GM20431 (cell line): ENCODE measurements around the gene SPDYC.

ENCODE experiments used
- in situ Hi-C: fragments of 300-500 bp; cut with MseI, MboI; formaldehyde crosslinking; loops from one replicate; pipeline ENCODE4 v1.15.0; 2020; ENCODE audit warnings: low sequenced_read_pairs; ENCODE audit not compliant: unreplicated experiment

SPDYC gene

DNA sequence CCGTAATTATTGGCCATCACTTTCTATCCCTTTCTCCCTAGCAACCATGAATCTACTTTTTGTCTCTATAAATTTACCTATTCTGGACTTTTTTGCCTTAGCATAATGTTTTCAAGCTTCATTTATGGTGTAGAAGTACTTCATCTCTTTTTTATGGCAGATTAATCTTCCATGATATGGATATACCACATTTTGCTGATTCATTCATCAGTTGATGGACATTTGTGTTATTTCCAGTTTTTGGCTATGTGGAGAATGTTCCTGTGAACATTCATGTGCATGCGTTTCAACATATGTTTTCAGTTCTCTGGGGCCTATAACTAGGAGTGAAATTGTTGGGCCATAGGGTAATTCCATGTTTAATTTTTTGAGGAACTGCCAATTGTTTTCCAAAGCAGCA, 24.5 kb downstream of the SPDYC start:
- in situ Hi-C loops: no loop called here

DNA sequence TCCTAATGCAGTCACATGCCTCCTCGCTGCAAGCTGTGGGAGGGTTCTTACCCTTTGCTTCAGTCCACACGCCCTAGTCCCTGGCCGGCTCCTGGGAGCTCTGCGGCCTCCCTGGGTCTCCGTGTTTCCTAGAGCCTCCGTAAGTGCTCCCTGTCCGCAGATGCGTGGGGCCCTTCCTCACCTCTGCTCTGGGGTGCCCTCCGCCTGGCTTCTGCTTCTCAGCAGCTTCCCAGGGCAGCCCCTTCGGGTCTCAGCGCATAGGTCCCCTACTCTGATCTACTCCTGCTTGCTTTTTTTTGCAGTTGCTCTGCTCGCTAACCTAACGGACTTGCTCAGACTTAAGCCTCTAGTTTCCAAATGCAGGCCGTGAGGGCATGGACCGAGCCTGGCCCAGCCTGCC, 34.1 kb downstream of the SPDYC start:
- in situ Hi-C loops: no loop called here

DNA sequence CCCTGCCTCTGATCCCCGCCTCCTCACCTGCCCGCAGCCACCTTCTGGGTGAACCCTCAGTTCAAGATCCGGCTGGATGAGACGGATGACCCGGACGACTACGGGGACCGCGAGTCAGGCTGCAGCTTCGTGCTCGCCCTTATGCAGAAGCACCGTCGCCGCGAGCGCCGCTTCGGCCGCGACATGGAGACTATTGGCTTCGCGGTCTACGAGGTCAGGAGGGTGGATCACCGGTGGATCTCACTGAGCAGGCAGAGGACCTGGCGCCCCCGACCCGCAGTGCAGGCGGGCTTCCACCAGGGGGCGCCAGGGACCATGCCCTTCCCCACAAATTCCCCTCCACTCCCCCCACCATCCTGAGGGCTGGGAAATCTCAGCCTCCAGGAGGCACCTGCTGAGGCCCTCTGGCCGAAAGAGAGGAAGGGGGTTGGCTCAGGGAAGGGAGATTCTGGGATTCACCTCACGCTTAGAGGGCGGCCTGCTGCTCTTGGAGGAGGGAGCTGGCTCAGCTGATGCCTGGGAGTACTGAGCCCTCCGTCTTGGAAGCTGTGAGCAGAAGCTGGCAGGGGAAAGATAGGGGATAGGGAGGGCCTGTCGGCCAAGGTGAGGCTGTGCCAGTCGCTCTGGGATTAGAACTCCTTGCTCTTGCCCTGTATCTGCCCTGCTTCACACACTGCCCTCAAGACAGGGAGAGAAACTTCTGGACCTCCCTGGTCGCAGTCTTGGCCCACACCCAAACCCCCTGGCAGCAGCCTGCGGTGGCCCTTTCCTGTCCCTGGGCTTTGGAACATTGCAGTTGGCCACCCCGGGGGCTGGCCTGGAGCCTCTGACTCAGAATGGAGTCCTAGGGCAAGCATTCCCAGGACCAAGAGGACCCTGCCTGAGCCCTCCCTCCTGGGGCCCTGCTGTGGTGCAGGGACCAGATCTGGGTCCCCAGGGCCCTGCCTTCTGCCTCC, 34.9 kb downstream of the SPDYC start:
- in situ Hi-C loops: no loop called here

DNA sequence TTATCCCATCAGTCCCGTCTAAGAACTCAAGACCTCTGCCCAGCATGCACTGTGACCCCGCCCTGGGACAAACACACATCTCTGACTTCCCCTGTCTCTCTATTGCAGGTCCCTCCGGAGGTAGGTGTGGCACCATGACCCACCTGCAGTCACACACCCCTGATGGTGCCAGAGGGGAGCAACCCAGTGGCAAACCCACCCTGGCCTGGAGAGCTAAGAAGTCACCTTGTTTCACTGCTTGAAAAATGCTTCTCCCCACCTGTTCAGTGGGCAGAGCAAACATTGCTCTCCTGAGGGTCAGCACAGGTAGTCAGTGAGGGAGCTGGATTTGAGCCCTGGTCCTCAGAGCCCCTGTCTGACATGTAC, 35.6 kb downstream of the SPDYC start:
- in situ Hi-C loops: no loop called here

DNA sequence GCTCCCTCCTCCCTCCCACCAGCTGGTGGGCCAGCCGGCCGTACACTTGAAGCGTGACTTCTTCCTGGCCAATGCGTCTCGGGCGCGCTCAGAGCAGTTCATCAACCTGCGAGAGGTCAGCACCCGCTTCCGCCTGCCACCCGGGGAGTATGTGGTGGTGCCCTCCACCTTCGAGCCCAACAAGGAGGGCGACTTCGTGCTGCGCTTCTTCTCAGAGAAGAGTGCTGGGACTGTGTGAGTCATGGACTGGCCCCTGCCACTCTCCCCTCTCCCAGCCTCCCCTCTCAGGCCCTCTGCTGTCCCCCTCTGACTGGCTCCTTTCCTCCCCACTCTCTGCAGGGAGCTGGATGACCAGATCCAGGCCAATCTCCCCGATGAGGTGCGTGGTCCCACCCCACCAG, 36.4 kb downstream of the SPDYC start:
- in situ Hi-C loops: no loop called here

DNA sequence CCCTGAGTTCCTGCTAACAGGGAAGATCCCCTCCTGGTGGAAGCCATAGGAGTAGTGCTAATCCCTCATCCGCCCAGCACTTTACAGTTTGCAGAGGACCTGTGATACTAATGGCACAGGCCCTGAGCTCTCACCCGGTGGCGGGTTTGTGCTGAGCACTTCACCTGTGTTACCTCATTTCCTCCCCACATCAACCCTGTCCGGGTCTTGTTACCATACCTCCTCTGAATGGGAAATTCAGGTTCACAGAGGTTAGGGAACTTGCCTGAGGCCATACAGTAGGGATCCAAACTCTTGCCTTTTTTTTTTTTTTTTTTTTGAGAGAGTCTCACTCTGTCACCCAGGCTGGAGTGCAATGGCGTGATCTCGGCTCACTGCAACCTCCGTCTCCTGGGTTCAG, 36.9 kb downstream of the SPDYC start:
- in situ Hi-C loops: no loop called here

DNA sequence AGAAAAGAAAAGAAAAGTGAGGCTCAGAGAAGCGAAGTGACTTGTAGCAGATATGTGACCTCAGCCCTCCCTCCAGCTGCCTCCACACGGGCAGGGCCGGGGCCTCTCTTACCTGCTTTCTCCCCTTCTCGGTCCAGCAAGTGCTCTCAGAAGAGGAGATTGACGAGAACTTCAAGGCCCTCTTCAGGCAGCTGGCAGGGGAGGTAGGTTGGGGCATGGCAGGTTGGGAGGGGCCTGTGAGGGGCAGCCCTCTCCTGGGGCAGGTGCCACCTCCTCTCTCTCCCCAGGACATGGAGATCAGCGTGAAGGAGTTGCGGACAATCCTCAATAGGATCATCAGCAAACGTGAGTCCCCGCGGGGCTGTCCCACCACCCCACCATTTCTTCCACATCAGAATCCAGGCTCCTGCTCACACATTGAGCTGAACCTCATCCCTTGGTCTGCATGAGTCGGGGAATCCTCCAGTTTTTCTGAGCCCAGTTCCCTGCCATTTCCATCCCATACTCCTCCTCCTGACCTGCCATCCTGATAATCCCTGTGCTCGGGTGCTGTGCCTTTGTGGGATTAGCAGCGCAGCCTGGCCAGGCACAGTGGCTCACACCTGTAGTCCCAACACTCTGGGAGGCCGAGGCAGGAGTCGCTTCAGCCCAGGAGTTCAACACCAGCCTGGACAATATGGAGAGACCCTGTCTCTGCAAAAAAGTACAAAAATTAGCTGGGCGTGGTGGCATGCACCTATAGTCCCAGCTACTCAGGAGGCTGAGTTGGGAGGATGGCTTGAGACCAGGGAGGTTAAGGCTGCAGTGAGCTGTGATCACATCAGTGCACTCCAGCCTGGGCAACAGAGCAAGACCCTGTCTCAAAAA, 38.1 kb downstream of the SPDYC start:
- in situ Hi-C loops: no loop called here

DNA sequence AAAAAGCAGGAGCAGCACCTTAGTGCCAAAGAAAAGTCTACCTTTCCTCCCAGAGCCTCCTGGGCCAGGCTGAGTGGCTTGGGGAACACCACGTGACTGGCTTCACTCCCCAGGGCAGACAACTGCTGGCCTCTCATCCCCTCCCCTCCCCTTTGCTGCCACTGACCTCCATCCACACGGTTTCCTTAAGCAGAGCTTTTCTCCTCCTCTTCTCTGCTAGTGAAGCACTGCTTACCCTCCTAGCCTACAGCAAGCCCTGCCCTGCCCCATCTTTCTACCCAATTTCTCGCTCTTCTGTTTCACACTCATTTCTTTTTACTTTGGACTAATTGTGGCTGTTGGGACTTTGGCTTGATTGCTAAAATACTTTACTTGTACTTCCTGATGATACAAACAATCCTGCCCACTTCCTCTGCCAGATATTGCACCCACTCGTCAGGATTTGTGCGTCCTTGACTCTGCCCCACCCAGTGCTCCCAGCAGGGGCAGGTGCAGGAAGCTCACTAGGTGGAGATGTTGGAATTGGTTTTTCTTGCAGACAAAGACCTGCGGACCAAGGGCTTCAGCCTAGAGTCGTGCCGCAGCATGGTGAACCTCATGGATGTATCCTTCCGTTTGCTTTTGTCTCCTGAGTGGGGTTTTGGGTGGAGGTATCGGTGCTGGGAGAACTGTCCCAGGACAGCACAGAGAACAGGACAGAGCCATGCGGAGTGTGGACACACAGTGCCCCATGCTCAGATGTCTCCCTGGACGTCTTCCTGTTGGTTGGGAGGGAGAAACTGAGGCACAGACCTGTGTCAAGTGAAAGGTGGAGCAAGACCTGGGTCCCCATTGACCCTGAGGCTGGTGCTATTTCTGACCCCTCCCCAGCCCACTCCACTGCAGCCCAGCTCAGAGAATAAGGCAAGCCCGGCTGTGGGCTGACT, 39.0 kb downstream of the SPDYC start:
- in situ Hi-C loops: no loop called here

DNA sequence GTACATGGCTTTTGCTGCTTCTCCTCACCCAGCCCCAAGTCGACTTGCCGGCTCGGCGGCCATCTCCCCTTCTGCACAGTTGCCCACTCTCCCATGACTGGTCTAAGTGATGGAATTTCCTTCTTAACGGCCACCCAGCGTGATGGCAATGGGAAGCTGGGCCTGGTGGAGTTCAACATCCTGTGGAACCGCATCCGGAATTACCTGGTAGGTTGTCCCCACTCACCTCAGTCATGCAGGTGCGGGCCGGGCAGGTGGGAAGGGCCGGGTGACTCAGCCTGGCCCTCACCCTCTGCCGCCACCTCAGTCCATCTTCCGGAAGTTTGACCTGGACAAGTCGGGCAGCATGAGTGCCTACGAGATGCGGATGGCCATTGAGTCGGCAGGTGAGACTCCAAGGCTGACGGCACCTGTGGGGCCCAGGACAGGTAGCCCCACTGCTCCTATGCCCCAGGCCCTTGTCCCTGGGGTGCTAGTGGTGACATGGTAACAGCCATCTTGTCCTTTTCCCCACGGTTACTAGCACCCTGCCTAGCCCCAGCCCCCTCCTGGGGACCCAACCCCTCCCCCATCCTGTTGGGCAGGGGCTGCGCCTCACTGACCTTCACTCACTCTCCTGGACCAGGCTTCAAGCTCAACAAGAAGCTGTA, 39.8 kb downstream of the SPDYC start:
- in situ Hi-C loops: no loop called here

DNA sequence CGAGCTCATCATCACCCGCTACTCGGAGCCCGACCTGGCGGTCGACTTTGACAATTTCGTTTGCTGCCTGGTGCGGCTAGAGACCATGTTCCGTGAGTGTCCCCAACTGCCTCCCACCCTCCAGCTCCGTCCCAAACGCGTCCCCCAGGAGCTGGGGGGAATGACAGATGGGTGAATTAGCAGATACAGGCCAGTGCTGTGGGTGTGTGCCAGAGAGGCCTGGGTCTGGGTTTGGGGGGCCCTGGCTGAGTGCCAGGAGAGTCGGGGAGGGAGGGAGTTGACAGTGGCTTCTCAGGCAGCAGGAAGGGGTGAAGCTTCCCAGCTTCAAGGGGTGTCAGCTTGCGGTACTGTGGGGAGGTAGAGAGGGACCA, 40.3 kb downstream of the SPDYC start:
- in situ Hi-C loops: no loop called here

DNA sequence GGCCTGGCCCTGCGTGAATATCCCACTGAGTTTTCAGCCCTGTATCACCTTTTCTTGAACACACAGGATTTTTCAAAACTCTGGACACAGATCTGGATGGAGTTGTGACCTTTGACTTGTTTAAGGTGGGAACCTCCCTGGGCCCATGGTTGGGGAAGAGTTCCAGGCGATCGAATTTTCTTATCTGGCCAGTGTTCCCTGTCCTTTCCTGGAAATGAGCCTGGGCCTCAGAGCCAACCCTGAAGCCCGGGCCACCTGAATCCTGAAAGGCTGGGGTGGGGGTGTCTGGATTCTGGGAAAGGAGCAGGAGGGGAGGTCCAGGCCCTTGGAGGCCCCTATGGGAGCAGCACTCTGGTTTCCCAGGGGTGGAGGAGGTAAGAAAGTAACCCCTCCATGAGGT, 40.7 kb downstream of the SPDYC start:
- in situ Hi-C loops: no loop called here

DNA sequence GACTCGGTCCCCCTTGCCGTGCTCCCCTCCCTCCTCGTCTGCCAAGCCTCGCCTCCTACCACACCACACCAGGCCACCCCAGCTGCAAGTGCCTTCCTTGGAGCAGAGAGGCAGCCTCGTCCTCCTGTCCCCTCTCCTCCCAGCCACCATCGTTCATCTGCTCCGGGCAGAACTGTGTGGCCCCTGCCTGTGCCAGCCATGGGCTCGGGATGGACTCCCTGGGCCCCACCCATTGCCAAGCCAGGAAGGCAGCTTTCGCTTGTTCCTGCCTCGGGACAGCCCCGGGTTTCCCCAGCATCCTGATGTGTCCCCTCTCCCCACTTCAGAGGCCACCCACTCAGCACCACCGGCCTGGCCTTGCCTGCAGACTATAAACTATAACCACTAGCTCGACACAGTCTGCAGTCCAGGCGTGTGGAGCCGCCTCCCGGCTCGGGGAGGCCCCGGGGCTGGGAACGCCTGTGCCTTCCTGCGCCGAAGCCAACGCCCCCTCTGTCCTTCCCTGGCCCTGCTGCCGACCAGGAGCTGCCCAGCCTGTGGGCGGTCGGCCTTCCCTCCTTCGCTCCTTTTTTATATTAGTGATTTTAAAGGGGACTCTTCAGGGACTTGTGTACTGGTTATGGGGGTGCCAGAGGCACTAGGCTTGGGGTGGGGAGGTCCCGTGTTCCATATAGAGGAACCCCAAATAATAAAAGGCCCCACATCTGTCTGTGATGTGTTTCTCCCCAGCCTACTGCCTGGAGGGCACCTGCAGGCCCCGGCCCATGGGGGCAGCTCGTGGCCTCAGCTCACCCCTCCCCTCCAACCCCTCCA, 41.5 kb downstream of the SPDYC start:
- in situ Hi-C loops: no loop called here

DNA sequence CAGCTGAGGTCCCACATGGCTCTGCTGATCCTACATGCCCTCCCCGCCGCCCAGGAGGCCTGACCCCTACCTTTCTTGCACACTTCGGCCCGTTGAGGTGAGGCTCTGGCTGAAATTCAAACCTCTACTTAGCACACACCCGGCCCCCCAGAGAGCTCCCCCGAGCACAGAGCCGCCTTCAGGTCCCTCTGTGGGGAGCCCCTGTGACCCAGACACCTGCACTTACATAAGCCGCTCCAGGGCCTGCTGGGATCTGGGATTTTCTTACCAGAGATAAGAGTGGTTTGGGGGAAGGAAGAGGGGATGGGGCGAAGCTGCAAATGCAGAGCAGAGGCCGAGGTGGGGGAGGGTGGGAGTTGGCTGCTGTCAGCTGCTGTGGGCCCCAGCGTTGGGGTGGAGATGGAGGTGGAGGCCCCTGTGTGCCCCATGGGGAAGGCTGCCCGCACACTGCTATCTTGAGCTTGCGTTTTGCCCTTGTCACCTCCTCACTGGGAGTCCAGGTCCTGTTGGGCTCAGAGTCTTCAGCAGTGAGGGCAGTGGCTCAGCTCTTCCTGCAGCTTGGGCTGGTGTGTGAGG, 42.3 kb downstream of the SPDYC start:
- in situ Hi-C loops: no loop called here

DNA sequence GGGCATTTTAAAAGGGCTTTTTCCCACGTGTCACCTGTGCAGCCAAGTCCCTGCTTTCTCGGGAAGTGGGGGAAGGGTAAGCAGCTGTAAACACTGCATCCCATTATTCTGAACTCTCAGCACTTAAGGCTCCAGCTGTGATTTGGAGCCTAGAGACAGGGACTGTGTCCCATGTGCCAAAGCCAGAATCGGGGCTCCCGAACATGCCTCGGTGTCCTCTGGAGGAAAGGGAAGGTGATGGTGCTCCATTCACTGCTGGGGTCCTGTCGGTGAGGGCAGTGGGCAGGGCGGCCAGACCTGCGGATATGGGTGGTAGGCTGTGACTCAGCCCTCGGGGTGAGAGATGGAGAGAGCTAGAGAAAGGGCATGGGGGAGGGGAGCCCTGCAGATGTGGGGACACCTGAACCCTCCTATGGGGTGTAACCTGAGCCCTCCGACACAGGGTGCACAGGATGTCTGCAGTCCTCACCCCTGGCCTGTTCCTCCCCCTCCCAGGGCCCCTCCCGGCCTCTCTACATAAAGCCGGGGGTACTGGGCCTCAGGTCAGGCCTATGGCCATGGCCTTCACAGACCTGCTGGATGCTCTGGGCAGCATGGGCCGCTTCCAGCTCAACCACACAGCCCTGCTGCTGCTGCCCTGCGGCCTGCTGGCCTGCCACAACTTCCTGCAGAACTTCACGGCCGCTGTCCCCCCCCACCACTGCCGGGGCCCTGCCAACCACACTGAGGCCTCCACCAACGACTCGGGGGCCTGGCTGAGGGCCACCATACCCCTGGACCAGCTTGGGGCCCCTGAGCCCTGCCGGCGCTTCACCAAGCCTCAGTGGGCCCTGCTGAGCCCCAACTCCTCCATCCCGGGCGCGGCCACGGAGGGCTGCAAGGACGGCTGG, 43.5 kb downstream of the SPDYC start:
- in situ Hi-C loops: no loop called here

DNA sequence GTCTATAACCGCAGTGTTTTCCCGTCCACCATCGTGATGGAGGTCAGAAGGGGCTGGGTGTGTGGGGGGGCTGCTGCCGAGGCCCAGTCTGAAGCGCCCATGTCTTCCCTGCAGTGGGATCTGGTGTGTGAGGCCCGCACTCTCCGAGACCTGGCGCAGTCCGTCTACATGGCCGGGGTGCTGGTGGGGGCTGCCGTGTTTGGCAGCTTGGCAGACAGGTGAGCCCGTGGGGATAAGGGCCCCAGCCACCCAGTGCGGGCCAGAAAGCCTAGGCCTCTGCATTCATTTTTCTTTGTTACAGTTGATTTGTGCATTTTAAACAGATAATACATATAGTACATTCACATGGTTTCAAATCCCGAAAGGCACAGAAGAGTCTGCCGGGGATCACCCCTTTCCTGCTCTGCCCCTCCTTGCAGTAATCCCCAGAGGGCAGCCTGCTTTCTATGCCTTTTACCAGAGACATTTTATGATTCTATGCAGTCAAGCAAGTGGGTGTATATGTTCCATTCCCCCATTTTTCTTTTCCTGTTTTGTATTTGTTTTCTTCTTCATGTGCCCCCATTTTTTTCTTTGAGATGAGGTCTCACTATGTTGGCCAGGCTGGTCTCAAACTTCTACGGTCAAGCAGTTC, 44.3 kb downstream of the SPDYC start:
- in situ Hi-C loops: no loop called here

DNA sequence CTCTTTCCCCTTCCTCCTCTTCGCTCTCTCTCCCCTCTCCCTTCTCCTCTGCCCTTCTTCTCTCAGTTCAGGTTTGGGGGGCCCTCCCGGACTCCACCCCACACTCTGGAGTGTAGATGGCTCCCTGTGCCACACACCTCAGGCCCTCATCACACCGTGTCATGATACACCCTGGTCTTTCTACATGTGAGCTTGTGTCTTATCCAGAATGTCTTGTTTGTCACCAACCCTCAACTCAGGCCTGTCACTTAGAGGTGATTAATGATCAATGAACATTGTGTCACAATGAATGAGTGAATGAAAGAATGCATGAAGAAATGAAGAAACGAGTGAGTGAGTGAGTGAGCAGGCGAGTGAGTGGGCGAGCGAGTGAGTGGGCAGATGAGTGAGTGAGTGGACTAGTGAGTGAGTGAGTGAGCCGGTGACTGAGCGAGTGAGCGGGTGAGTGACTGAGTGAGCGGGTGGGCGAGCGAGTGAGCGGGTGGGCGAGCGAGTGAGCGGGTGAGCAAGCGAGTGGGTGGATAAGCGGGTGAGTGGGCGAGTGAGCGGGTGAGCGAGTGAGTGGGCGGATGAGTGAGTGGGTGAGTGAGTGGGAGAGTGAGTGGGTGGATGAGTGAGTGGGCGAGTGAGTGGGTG, 45.5 kb downstream of the SPDYC start:
- in situ Hi-C loops: no loop called here

DNA sequence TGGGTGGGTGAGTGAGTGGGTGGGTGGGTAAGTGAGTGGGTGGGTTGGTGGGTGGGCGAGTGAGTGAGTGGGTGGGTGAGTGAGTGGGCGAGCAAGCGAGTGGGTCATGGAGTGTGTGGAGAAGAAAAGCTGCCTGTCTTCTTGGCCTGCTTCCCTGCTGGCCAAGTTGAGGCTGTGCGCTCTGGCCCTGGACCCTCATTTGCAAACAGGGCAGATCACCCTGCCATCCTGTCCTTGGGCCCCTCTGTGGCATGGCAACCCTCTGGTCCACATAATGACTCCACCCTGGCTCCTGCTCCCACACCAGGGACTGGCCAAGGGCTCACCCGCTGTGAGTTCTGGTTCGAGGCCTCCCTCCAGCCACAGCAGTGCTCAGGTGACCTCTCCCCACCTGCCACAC, 46.8 kb downstream of the SPDYC start:
- in situ Hi-C loops: no loop called here
